Activated T-cell treated with anti-CD3 and anti-CD28 coated beads for 4 hours (primary cell): ENCODE results near the gene RAET1G.
"Not testable (repeated sequence)": the region's sequence is repeated elsewhere in the genome, so short reads cannot be mapped to it uniquely, and the experiment has no call there.

ENCODE experiments used
- DNase-seq: peaks from one replicate; pipeline ENCODE4 v3.0.0-alpha.2; 2020

The RAET1G gene, protein sequence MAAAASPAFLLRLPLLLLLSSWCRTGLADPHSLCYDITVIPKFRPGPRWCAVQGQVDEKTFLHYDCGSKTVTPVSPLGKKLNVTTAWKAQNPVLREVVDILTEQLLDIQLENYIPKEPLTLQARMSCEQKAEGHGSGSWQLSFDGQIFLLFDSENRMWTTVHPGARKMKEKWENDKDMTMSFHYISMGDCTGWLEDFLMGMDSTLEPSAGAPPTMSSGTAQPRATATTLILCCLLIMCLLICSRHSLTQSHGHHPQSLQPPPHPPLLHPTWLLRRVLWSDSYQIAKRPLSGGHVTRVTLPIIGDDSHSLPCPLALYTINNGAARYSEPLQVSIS

DNA sequence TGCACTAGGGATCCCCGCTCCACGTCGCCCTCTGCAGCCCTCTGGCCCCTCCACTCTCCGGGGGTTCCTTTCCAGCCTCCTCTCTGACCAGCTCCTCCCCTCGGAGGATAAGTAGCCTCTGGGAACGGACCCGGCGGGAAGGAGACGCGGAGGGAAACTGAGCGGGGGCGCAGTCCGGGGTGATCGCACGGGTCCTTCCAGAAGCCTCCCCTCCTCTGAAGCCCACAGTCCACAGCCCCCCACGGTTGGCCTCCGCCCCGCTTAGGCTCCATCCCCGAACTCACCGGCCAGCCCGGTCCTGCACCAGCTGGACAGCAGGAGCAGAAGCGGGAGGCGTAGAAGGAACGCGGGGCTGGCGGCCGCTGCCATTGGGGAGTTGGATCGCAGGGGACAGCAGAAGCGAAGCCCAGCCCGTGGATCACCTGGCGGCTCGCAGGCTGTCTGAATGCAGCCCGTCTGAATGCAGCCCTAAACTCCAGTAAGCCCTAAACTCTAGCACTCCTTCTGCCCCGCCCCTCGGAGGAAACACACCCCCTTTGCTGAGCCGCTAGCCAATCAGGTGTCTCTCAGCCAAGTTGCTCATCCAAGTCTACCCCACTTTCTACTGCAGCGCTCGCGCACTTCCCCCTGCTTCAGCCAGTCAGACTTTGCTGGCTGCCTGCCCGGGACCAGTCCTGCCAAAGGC is at the start of gene RAET1G:
Gene RAET1G, minus strand, starts transcription at position 480 of the 685 bp plus-strand sequence. Its CDS starts 111 bp downstream, at position 369.
- DNase-seq = peak; percentile 73

DNA sequence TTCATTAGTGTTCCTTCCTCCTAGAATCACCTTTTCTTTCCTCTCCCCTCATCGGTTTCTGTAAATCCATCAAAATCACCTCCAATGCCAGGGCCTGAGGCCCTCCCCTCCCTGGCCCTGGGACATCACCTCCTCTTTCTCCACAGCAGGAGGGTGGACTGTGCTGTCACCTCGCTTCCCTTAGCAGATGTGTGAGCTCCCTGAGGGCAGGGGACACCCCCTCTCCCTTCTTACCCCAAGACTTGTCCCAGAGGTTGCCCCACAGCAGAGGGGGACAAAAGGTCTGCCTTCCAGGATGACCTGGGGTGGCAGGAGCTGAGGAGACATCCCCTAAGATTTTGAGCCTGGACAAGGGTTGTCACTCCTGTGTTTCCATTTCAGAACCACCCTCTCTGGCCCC is 46.7 kb upstream of the RAET1G start:
- DNase-seq = no peak

DNA sequence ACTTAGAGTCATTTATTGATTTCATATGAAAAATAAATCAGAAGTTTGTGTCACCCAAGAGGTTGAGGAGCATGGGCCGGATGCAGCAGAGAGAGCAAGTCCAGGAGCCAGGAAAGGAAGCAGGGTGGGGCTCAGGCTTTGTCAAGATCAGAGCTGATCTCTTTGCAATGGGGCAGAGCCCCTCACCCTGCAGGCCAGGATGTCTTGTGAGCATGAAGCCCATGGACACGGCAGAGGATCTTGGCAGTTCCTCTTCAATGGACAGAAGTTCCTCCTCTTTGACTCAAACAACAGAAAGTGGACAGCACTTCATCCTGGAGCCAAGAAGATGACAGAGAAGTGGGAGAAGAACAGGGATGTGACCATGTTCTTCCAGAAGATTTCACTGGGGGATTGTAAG is 46.0 kb upstream of the RAET1G start:
- not testable (repeated sequence) for DNase-seq

DNA sequence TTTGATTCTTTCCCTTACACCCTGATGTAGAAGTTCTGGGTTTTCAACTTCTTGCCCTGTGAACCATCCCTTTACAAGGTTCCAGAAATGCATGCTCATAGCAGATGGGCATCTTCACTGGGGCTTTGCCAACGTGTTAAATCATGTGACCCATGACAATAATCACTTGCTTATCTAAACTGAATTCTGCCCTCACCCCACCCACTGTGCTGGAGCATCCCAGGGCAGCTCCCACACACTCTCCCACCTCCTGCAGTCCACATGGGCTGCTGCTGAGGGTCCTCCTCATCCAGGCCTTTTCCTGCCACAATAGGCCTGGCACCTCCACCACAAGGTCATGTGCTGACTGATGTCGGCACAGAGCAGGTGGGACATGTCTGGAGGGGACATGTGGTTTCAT is 45.1 kb upstream of the RAET1G start:
- not testable (repeated sequence) for DNase-seq

DNA sequence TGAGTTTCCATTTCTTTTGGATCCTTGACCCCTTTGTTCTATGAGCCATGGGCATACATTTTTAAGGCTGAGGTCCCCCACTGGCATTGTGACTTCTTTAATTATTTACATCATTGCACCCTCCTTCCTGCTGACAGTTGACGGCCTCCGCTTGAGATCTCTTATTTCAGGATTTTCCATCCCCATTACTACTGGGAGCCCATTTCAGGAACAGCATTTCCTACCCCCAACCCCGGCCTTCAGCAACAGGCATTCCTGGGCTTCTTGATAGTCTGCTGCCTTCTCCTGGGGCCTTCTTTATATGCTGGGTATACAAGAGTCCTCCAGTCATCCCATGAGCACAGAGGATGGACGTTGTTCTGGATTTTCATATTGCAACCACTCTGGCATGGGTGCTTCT is 44.7 kb upstream of the RAET1G start:
- no peak for DNase-seq

DNA sequence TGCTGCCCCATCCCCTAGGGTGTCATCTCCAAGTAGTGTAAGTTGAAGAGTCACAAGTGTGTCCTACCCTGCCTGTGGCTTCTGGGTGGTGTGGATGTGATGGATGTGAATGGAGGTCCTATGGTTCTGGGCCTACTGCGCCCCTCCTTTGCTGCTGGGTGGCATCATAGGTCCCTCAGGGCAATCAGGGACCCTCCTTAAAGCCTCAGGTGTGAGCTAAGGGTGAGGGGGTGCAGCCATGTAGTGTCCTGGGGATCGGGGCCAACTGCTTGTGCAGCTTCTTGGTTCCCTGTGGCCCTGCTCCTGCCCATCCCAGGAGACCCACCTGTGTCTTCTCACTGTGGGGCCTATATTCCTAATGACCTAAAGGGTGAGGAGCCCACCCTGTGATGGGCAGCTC is 43.4 kb upstream of the RAET1G start:
- DNase-seq = not testable (repeated sequence)

DNA sequence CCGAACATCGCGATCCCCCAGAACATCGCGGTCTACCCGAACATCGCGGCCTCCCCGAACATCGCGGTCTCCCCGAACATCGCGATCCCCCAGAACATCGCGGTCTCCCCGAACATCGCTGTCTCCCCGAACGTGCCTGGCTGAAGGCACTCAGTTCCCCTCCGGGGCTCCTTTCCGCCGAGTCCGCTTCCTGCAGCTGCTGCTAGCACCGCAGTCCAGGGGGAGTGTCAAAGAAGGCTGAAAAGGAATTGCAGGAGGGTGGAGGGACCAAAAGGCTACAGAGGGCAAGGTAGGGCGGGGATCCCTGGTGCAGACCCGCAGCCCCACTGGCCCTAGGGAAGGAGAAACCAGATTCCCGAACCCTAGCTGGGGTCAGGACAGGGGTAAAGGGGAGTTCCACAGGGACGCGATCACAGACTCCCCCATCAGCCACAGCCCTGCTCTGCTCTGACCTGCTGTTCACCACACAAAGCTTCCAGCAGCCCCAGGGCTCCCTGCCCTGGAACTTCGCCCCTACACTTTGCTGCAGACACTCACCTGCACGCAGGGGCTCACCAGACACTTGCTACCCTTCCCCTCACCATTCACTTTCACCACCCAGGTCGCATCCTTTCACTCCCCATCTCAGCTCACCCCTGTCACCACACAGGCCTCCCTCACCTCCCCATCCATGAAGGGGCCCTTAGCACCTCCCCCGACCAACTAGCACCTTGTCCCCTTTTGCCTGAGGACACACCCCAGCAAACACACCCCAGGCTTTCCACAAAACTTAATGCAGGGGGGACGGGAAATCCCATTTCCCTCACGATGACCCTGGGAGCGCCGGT is 42.5 kb upstream of the RAET1G start:
- no peak for DNase-seq

DNA sequence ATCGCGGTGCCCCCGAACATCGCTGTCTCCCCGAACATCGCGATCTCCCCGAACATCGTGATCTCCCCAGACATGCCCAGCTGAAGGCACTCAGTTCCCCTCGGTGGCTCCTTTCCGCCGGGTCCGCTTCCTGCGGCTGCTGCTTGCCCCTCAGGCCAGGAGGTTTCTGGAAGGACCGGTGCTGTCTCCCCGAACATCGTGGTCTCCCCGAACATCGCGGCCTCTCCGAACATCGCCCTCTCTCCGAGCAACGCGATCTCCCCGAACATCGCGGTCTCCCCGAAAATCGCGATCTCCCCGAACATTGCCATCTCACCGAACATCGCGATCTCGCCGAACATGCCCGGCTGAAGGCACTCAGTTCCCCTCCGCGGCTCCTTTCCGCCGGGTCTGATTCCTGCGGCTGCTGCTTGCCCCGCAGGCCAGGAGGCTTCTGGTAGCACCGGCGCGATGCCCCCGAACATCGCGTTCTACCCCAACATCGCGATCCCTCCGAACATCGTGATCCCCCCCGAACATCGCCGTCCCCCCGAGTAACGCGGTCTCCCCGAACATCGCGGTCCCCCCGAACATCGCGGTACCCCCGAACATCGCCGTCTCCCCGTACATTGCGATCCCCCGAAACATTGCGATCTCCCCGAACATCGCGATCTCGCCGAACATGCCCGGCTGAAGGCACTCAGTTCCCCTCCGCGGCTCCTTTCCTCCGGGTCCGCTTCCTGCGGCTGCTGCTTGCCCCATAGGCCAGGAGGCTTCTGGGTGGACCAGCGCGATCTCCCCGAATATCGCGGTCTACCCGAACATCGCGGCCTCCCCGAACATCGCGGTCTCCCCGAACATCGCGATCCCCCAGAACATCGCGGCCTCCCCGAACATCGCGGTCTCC is 41.6 kb upstream of the RAET1G start:
- DNase-seq = peak; percentile 13

DNA sequence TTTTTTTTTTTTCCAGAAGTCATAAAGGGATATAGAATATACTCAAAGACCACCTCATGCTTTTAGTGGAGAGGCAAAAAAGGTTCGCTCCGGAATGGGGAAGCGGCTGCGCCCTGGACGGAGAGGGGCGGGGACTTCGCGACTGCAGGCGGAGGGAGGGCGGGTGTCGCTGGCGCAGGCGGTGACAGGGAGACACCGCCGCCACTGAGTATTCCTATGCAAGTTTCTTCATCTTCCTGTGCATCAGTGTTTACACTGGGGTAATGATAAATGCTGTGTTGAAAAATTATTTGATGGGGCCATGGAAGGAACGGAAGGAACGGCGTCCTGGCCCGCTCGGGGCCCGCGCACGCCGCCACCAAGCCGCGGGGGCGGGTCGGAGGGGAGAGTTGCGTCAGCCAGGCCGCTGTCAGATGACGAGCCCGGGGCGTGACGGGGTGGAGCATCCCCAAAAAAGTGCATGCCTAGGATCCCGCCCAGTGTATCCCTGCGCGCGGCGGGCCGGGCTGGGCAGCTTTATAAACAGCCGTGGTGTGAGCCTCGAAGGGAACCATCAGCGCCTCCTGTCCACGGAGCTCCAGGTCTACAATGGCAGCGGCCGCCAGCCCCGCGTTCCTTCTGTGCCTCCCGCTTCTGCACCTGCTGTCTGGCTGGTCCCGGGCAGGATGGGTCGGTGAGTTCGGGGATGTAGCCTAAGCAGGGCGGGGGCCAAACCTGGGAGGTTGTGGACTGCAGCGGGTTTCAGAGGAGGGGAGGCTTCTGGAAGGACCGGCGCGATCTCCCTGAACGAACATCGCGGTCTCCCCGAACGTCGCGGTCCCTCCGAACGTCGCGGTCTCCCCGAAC is 40.8 kb upstream of the RAET1G start, which contains the start of gene ULBP1:
Gene ULBP1, plus strand, starts transcription at position 482 of the 846 bp plus-strand sequence. Its CDS starts 107 bp downstream, at position 589.
- DNase-seq = peak; percentile 75

DNA sequence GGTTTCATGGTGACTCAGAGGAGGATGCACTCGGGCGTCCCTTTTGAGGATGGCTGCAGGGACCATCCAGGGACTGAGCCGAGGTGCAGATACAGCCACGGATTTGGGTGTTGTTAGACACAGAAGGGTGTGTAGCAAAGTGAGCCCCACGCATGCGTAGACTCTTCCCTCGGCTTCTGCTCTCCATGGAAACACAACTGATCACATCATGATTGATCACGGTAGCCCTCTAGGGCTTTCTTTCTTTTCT is 40.2 kb upstream of the RAET1G start:
- peak; percentile 23 for DNase-seq

DNA sequence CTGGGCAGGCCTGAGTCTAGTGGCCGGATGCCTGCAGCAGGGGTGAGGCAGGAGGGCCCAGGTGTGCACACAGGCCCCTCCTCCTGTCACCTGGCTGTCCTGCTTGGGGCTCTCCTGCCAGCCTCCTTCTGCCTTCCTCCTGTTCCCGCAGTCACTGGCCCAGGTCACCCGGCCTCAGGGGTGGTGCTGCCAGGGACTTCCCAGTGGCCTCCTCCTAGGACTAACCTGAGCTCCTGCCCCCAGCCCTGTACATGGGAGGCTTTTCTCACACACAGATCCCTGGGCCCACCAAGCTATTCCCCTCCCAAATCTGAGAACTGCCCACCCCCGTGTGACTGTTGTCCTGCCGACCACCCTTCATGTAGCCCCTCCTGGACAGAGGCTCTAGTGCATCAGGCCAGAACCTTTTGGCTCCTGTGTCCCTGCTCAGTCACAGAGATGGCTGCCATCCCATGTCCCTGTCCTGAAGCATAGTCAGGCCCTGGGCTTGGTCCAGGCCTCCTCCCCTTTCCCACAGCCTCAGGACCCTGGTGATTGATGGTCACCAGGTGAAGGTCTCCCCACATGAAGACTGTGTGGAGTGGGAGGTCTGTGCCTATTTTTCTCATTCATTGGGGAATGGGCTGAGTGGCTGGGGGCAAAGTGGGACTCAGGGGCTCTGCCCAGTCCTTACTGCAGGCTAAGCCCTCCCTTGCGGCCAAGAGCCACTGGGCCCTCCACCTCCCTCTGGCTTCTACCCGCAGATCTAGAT is 39.7 kb upstream of the RAET1G start:
- DNase-seq = no peak

DNA sequence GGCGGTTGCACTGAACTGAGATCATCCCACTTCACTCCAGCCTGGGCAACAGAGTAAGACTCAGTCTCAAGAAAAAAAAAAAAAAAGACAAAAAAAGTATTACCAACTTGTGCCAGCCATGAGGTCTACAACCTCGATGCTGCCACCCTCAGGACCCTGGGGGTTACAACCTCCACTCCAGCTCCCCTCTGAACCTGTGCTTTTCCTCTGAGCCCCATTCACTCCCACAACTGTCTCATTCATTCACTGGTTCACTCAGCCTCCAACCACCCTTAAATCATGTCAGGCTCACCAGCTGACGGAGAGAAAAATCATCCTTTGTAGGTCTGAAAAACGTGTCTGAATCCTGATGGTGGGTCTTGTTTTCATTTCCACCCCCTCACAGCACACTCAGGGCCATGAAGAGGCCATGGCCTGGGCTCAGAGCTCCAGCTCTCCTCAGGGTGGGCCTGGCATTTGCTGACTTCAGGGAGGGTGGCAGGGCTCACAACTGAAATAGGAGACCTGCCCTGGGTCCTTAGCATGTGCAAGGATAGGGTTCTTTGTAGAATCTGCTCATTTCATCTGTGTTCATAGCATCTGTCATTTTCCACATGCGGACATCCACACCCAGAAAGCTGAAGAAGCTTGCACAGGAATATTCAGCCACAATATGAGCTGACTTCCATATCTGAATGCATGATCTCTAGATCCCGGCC is 39.0 kb upstream of the RAET1G start:
- peak; percentile 27 for DNase-seq

DNA sequence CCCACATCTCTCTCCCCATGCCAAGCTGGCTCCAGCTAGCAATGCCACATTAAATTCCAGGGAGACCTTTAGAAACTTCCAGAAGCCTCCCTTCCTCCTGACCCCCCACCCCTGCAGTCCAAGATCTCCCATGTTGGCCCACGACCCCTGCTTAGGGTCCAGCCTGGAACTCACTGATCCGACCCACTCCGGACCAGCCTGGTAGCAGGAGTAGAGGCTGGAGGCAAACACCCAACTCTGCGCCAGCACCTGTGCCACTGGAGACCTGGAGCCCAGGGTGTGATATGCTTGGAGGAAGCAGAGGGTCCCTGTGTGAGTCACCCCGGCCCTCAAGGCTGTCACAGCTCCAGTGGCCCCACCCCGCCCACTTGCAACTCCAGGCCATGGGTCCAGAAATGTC is 37.6 kb upstream of the RAET1G start:
- DNase-seq = no peak

DNA sequence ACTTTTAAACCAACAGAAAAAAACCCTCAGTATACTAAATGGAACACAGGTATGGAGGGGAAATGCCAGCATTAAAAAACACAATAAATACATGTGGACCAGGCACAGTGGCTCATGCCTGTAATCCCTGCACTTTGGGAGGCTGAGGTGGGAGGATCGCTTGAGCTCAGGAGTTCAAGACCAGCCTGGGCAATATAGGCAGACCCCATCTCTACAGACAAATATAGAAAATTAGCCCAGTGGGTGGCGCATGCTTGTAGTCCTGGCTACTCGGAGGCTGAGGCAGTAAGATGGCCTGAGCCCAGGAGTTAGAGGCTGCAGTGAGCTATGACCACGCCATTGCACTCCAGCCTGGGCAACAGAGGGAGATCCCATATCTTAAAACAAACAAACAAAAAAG is 36.9 kb upstream of the RAET1G start:
- not testable (repeated sequence) for DNase-seq

DNA sequence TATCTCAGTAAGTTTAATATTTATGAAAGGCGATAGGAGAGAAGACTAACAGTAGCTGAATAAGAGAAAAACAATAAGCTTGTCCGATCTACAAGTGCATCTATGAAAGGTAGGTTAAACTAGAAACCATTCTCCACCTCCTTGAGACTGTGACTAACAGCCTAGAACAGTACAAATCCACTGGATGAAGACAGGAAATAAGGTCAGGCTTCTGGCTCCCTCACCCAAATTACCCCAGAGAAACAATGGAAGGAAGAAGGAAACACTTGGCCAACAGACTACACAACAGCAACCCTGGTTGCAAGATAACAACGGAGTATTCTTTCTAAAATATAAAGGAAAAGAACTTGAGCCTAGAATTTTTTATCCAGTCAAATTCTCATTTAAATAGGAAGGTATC is 35.2 kb upstream of the RAET1G start:
- not testable (repeated sequence) for DNase-seq

DNA sequence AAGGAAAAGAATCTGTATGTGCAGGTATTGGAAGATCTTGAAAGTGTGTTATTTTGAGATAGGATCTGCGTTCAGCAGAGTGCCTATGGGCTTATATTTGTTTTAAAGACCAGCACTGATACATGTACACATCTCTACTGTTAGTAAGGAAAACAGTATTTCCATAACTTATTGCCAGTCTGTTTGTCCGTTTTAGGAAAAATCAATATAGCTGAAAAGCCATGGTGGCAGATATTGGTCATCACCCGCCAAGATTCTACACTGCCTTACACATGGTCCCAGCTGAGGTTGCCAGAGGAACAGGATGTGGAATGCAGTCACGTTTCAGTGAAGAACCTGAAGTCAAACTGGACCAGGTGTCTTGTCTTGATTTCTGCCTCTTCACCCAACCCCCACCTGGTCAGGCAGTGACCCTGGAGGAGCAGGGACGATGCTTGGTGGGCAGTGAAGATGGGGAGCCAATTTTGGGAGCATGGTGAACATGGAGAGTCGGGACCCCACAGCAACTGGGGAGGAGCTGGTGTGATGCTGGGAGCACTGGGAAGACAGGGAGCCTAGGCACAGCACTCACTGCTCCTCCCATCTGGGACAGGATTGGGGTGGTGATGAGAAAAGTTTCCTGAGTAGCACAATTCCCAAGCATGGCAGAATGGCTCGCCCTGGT is 32.9 kb upstream of the RAET1G start:
- not testable (repeated sequence) for DNase-seq

DNA sequence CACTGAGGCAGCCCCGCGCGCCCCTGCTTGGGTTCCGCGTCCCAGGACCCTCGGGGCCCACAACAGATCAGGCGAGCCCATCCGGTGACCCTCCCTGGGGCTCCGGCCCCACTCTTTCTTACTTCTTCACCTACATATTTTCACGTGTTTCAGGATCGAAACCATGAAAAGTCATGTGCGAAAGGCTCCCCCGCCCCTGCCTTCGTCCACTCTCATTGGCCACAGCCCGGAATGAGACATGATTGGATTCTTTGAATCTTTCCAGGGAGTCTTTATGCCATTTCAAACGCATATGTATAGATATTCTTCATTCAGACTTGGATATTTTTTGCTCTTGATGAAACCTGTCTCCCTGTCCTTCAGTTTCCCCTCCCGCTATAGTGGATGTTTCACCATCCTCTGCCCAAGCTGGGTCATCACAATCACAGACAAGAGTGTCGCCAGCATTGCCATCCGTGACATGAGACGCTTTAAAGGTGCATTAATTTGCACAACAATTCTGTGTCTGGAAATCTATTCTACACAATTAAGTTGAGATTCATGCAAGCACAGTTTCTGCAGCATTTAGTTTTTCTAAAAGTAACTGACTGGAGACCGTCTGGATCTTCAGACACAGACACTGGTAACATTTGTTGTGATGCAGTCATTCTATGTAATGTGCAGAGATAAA is 32.2 kb upstream of the RAET1G start:
- DNase-seq = not testable (repeated sequence)

DNA sequence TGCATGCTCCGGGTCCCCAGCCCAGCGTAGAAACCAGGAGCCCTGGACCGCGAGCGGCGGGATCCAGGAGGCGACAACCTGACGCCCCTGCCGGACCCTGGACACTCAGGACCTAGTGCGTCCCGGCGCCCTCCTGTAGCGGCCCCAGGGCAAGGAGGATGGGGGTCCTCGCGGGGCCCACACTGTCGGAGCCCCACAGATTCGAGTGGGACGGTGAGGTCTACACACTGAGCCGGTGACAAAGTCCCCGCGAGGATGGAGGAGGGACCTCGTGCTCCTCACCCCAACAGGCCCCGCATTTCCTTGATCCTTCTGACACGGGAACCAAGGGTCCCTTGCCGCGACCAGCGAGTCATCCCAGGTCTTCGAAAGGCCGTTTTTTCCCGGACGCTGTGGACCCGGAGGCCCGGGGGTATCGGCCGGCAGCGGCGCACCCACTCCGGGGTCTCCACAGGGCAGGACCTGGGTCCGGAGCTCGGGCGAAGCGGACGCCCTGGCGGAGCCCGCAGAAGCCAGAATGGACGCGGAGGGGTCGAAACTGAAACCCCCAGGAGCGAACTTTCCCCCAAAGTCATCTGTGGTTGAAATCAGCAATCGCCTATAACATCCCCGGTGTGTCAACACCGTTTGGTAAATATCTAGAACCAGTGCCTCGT is 31.5 kb upstream of the RAET1G start:
- not testable (repeated sequence) for DNase-seq

DNA sequence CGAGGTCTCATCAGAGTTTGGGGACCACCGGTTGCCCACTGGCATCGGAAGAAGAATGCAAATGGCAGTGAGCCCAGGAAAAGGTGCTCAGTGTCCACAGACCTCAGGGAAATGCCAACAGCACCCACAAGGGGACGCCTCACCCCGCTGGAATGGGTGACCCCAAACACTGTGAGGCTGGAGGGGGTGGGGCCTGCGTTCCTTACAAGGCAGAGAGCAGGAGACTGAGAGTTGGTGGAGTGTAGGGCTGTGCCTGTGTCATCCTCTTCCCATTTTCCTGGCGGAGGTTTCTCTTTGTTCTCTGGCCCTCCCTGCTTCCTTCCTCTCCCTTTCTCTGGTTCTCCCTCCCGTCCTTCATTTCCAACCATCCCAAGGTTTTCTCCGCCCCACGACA is 31.0 kb upstream of the RAET1G start:
- not testable (repeated sequence) for DNase-seq
